ENCODE data around the gene KAZN. TPM values are rescaled to one million over a fixed set of nuclear protein-coding genes. Genes with fewer than 3 reads are reported as not detected.

Gene KAZN
- total RNA-seq, 1 experiment from 2014 or later = 15.6 TPM

- Histone ChIP-seq H3K27me3 (ENCODE audit: insufficient read depth, low read depth) (peaks cover 30% of the 10 kb centered on the region), H3K4me2 (no peak overlapping the region), H3K9me3 (ENCODE audit: insufficient read depth, low read depth) (no peaks in the 10 kb centered on the region), H3K4me3 (no peak overlapping the region), H3K79me2 (ENCODE audit: low read depth) (no peaks in the 10 kb centered on the region), H3F3A (ENCODE audit: insufficient read depth, low read depth) (no peaks in the 10 kb centered on the region), H3K4me1 (replicated peaks; ENCODE audit: insufficient read depth) (no peaks in the 10 kb centered on the region), H4K20me1 (ENCODE audit: insufficient read depth) (no peaks in the 10 kb centered on the region), H2AFZ (no peak overlapping the region), H3K36me3 (ENCODE audit: low read depth) (no peaks in the 10 kb centered on the region), H3K27ac (no peak overlapping the region), H3K9me2 (ENCODE audit: insufficient read depth) (no peaks in the 10 kb centered on the region)
- POLR2A ChIA-PET (ENCODE audit: unreplicated experiment) = no interaction called here
- CTCF ChIA-PET = no interaction called here
- TF ChIP-seq CTCF (conservative IDR thresholded peaks at IDR 0.05) (no peak), EZH2 (IDR thresholded peaks at IDR 0.05; ENCODE audit: low read depth) (no peak)
- DNase-seq = no peak
- intact Hi-C loops (cut with micrococcal nuclease; ENCODE audit: unreplicated experiment) = no loop called here
- BruUV-seq (replicated peaks) = no TSS peak
Observed at GRCh38 chr1:14756589-14757285, 158.3 kb downstream of the KAZN start.

DNA sequence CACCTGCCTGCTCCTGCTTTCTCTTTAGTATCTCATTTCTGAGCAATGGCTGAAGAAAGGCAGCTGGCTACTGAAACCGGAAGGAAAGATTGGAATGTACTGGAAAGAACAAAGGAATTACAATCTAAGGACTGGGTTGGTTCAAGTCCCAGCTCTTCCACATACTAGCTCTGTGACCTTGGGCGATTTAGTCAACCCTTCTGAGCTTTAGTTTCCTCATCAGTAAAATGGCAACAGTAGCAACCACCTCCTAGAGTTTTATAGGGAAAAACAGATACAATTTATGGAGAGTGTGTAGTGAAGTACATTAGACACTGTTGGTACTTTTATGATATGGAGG is 158.8 kb downstream of the KAZN start:
- CTCF ChIA-PET = no interaction called here
- no peaks in the 10 kb centered on the region for H3F3A ChIP-seq (ENCODE audit: insufficient read depth, low read depth)
- BruUV-seq (replicated peaks) = no TSS peak

GRCh38 chr1:14759042-14759818 is 160.7 kb downstream of the KAZN start:
- Histone ChIP-seq H3K27ac (no peak overlapping the region), H3K27me3 (ENCODE audit: insufficient read depth, low read depth) (peaks cover 39% of the 10 kb centered on the region), H3K4me2 (no peak overlapping the region), H2AFZ (no peak overlapping the region), H4K20me1 (ENCODE audit: insufficient read depth) (no peaks in the 10 kb centered on the region), H3K9me3 (ENCODE audit: insufficient read depth, low read depth) (no peaks in the 10 kb centered on the region), H3K79me2 (ENCODE audit: low read depth) (no peaks in the 10 kb centered on the region), H3K4me1 (replicated peaks; ENCODE audit: insufficient read depth) (no peaks in the 10 kb centered on the region), H3K4me3 (no peak overlapping the region), H3K36me3 (ENCODE audit: low read depth) (no peaks in the 10 kb centered on the region), H3K9me2 (ENCODE audit: insufficient read depth) (no peaks in the 10 kb centered on the region), H3F3A (ENCODE audit: insufficient read depth, low read depth) (no peaks in the 10 kb centered on the region)
- POLR2A ChIA-PET (ENCODE audit: unreplicated experiment) = no interaction called here
- BruUV-seq (replicated peaks) = no TSS peak
- intact Hi-C loops (cut with micrococcal nuclease; ENCODE audit: unreplicated experiment) = no loop called here
- no peak for TF ChIP-seq EZH2 (IDR thresholded peaks at IDR 0.05; ENCODE audit: low read depth)
- TF ChIP-seq CTCF (conservative IDR thresholded peaks at IDR 0.05) = no peak
- DNase-seq = no peak
- CTCF ChIA-PET = no interaction called here

More for the DNA sequence above, 158.8 kb downstream of the KAZN start:
- Histone ChIP-seq H4K20me1 (ENCODE audit: insufficient read depth) (no peaks in the 10 kb centered on the region), H3K4me2 (no peak overlapping the region), H3K4me3 (no peak overlapping the region), H3K27me3 (ENCODE audit: insufficient read depth, low read depth) (peaks cover 30% of the 10 kb centered on the region), H3K79me2 (ENCODE audit: low read depth) (no peaks in the 10 kb centered on the region), H3K4me1 (replicated peaks; ENCODE audit: insufficient read depth) (no peaks in the 10 kb centered on the region), H3K27ac (no peak overlapping the region), H2AFZ (no peak overlapping the region), H3K36me3 (ENCODE audit: low read depth) (no peaks in the 10 kb centered on the region), H3K9me3 (ENCODE audit: insufficient read depth, low read depth) (no peaks in the 10 kb centered on the region), H3K9me2 (ENCODE audit: insufficient read depth) (no peaks in the 10 kb centered on the region)
- POLR2A ChIA-PET (ENCODE audit: unreplicated experiment) = no interaction called here
- no peak for DNase-seq
- intact Hi-C loops (cut with micrococcal nuclease; ENCODE audit: unreplicated experiment) = no loop called here
- TF ChIP-seq EZH2 (IDR thresholded peaks at IDR 0.05; ENCODE audit: low read depth) = no peak
- TF ChIP-seq CTCF (conservative IDR thresholded peaks at IDR 0.05) = no peak
